ENCODE measurements around the gene SLC1A3.

SLC1A3 gene

DNA sequence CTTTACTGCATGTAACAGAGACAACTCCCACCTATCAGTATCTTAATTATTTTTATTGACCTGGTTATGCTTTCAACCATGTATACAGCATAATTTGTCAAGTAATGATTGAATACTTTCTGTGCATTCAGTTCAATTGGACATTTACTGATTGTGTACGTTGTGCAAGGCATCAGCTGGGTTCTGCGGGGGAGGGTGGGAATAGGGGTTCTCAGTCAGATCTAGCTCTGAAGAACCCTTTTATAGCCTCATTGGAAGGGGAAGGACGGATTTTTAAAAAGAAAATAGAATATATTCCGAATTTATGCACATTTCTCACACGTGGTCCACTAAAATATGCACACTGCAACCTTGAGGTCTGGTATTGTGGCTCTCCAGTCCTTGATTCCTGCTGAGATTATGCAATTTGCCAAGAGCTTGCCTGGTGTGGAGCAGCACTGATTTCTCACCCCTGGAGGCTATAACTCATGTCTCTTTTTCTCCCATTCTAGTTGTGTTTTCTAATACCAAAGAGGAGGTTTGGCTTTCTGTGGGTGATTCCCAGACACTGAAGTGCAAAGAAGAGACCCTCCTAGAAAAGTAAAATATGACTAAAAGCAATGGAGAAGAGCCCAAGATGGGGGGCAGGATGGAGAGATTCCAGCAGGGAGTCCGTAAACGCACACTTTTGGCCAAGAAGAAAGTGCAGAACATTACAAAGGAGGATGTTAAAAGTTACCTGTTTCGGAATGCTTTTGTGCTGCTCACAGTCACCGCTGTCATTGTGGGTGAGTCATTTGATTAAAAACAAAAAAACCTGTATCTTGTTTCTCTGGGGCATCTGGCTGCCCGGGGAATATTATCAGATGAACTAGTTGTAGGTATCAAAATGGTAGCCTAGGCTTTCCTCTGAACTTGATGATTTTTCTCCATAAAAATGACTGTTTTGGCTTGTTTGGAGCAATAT lies 1.7 kb downstream of the SLC1A3 start:
- H3K4me1 ChIP-seq (ENCODE audit: control extremely low read depth in 1 of 4, control insufficient read depth in 4 of 4, insufficient read depth in 4 of 4, low read length in 3 of 4) = peaks cover 10 to 18% (median 15%) of the 10 kb centered on the region in 4 experiments
- peaks cover 0 to 4% (median 0%) of the 10 kb centered on the region in 5 experiments for H3K27me3 ChIP-seq (replicated peaks in 2 of 5; ENCODE audit: control insufficient read depth in 4 of 5, insufficient read depth in 5 of 5, low read length in 4 of 5)
- POLR2A ChIA-PET = no interaction called here
- WGBS (ENCODE audit: insufficient coverage) = 93% methylated on average over 8 of the region's 10 CpGs
- H3K27ac ChIP-seq (ENCODE audit: insufficient read depth in 1 of 2, low read depth in 1 of 2, low read length in 2 of 2, poor library complexity in 1 of 2, severe bottlenecking in 2 of 2) = no peak overlapping the region
- no peak overlapping the region for H3K4me3 ChIP-seq (ENCODE audit: control insufficient read depth in 1 of 7, extremely low read depth in 1 of 7, insufficient read depth in 4 of 7, low read depth in 2 of 7, low read length in 6 of 7)
- DNase-seq = no peak
- CTCF ChIA-PET = interaction anchor here (0.9 to 1.8 kb wide), 5 partner anchors 15 to 88 kb away, joined by 3 to 6 read pairs (median 4); no protein-coding TSS in a partner anchor
- H3K9me3 ChIP-seq (ENCODE audit: control extremely low read depth in 1 of 5, control insufficient read depth in 4 of 5, insufficient read depth in 2 of 5, low read depth in 1 of 5, low read length in 4 of 5) = peaks cover 0 to 15% (median 2%) of the 10 kb centered on the region in 5 experiments
- H3K36me3 ChIP-seq (ENCODE audit: control insufficient read depth in 4 of 4, insufficient read depth in 4 of 4, low read length in 3 of 4) = no peaks in the 10 kb centered on the region

- Histone ChIP-seq H3K27ac (ENCODE audit: insufficient read depth in 1 of 2, low read depth in 1 of 2, low read length in 2 of 2, poor library complexity in 1 of 2, severe bottlenecking in 2 of 2) (no peak overlapping the region), H3K36me3 (ENCODE audit: control insufficient read depth in 4 of 4, insufficient read depth in 4 of 4, low read length in 3 of 4) (no peaks in the 10 kb centered on the region), H3K9me3 (ENCODE audit: control extremely low read depth in 1 of 5, control insufficient read depth in 4 of 5, insufficient read depth in 2 of 5, low read depth in 1 of 5, low read length in 4 of 5) (peaks cover 0 to 15% (median 2%) of the 10 kb centered on the region in 5 experiments), H3K27me3 (replicated peaks in 2 of 5; ENCODE audit: control insufficient read depth in 4 of 5, insufficient read depth in 5 of 5, low read length in 4 of 5) (no peaks in the 10 kb centered on the region), H3K4me3 (ENCODE audit: control insufficient read depth in 1 of 7, extremely low read depth in 1 of 7, insufficient read depth in 4 of 7, low read depth in 2 of 7, low read length in 6 of 7) (no peak overlapping the region), H3K4me1 (ENCODE audit: control extremely low read depth in 1 of 4, control insufficient read depth in 4 of 4, insufficient read depth in 4 of 4, low read length in 3 of 4) (peaks cover 9 to 18% (median 14%) of the 10 kb centered on the region in 4 experiments)
- ChIA-PET POLR2A (interaction anchor here (1.1 kb wide), 1 partner anchor 10 kb away, joined by 3 read pairs; no protein-coding TSS in a partner anchor), CTCF (interaction anchor here (0.6 to 2.7 kb wide), 3 partner anchors 28 to 85 kb away, joined by 3 to 7 read pairs (median 4); no protein-coding TSS in a partner anchor)
- no CpG with 5 or more reads among the region's 1 CpG for WGBS (ENCODE audit: insufficient coverage)
- DNase-seq = no peak
Measured at GRCh38 chr5:36610621-36611020, 4.2 kb downstream of the SLC1A3 start.

DNA sequence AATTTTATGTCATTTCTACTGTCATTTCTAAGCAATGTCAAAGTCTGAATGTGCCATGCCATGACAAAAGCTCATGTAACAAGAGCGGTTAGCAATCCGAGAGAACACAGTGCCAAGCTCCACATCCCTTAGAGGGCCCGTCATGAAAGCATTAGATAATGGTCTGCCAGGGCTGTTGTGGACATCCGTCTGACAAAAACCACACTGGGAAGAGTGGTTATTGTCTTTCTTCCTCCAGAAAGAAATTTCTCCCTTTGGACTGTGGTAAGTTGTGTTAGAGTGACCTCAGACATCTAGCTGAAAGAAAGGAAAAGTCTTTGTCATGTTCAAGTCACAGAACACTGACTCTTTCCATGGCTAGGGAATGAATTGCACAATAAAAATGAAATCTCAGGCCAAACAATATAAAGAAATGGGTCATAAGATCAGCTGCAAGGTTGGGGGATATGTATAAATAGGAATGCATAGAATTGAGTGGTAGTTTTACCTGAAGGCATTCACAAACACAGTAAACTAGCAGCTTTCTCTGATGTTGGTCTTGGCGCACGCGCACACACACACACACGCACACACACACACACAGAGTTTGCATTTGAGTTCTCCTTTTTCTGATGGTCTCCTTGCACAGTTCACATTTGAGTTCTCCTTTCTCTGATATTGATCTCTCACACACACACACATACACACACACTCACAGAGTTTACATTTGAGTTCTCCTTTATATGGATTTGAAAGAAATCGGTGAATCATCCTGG lies 5.3 kb downstream of the SLC1A3 start:
- Histone ChIP-seq H3K4me3 (ENCODE audit: control insufficient read depth in 1 of 7, extremely low read depth in 1 of 7, insufficient read depth in 4 of 7, low read depth in 2 of 7, low read length in 6 of 7) (no peak overlapping the region), H3K27me3 (replicated peaks in 2 of 5; ENCODE audit: control insufficient read depth in 4 of 5, insufficient read depth in 5 of 5, low read length in 4 of 5) (no peaks in the 10 kb centered on the region), H3K27ac (ENCODE audit: insufficient read depth in 1 of 2, low read depth in 1 of 2, low read length in 2 of 2, poor library complexity in 1 of 2, severe bottlenecking in 2 of 2) (no peak overlapping the region), H3K36me3 (ENCODE audit: control insufficient read depth in 4 of 4, insufficient read depth in 4 of 4, low read length in 3 of 4) (no peaks in the 10 kb centered on the region), H3K4me1 (ENCODE audit: control extremely low read depth in 1 of 4, control insufficient read depth in 4 of 4, insufficient read depth in 4 of 4, low read length in 3 of 4) (peaks cover 4 to 8% (median 6%) of the 10 kb centered on the region in 4 experiments), H3K9me3 (ENCODE audit: control extremely low read depth in 1 of 5, control insufficient read depth in 4 of 5, insufficient read depth in 2 of 5, low read depth in 1 of 5, low read length in 4 of 5) (peaks cover 0 to 15% (median 2%) of the 10 kb centered on the region in 5 experiments)
- peak; percentile 22 to 82 (median 77) for DNase-seq
- ChIA-PET CTCF (interaction anchor here (1.2 to 2.7 kb wide), 2 partner anchors 78 to 84 kb away, joined by 4 to 7 read pairs; no protein-coding TSS in a partner anchor), POLR2A (no interaction called here)
- 100% methylated on average over 8 of the region's 9 CpGs for WGBS (ENCODE audit: insufficient coverage)

- H3K36me3 ChIP-seq (ENCODE audit: control insufficient read depth in 4 of 4, insufficient read depth in 4 of 4, low read length in 3 of 4) = no peaks in the 10 kb centered on the region
- ChIA-PET CTCF (interaction anchor here (1.2 to 1.5 kb wide), 4 partner anchors 9 to 106 kb away, joined by 3 to 4 read pairs (median 4); no protein-coding TSS in a partner anchor), POLR2A (no interaction called here)
- H3K27ac ChIP-seq (ENCODE audit: insufficient read depth in 1 of 2, low read depth in 1 of 2, low read length in 2 of 2, poor library complexity in 1 of 2, severe bottlenecking in 2 of 2) = no peak overlapping the region
- H3K9me3 ChIP-seq (ENCODE audit: control extremely low read depth in 1 of 5, control insufficient read depth in 4 of 5, insufficient read depth in 2 of 5, low read depth in 1 of 5, low read length in 4 of 5) = peaks cover 0 to 15% (median 2%) of the 10 kb centered on the region in 5 experiments
- H3K4me1 ChIP-seq (ENCODE audit: control extremely low read depth in 1 of 4, control insufficient read depth in 4 of 4, insufficient read depth in 4 of 4, low read length in 3 of 4) = no peaks in the 10 kb centered on the region
- no peaks in the 10 kb centered on the region for H3K27me3 ChIP-seq (replicated peaks in 2 of 5; ENCODE audit: control insufficient read depth in 4 of 5, insufficient read depth in 5 of 5, low read length in 4 of 5)
- 98% methylated on average over 8 of the region's 8 CpGs for WGBS (ENCODE audit: insufficient coverage)
- no peak for DNase-seq
- H3K4me3 ChIP-seq (ENCODE audit: control insufficient read depth in 1 of 7, extremely low read depth in 1 of 7, insufficient read depth in 4 of 7, low read depth in 2 of 7, low read length in 6 of 7) = no peak overlapping the region
Measured at GRCh38 chr5:36613241-36613640, 6.8 kb downstream of the SLC1A3 start.

DNA sequence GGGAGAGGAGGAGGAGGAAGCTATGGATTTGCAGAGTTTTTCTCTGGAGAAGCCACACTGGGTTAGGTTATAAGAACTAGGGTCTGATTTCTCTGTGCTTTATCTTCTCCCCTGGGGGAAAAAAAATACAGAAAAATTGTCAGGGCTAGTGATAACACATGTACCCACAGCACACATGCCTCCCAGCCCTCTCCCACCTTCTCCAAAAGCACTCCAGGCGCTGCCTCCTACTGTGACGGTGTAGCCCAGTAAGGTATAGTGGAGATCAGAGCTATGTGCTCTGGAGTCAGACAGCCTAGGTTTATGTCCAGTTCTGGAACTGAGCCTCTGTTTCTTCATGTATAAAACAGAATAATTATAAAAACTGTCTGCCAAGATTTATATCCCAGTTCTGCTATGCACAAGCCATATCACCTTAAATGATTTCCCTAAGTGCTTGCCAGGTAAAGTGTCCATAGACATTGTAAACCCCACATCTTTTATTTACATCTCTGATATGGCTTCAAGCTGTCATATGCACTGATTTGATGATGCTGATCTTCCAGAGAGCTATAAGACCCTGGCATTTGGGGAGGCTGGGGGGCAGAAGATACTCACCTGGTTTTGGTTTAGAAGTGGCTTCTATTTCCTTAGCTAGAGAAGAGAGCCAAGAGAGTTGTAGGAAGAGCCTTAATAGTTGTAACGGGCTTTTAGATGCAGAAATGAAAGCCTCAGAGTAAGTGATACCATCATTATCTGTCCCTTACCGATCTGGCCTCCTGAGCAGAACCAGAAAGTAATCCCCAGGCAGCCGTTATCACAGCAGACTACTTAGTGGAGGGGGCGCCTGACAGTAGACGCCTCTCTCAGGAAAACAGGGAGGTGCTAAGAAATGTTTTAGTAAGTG lies 7.6 kb downstream of the SLC1A3 start:
- Histone ChIP-seq H3K4me1 (ENCODE audit: control extremely low read depth in 1 of 4, control insufficient read depth in 4 of 4, insufficient read depth in 4 of 4, low read length in 3 of 4) (no peaks in the 10 kb centered on the region), H3K4me3 (ENCODE audit: control insufficient read depth in 1 of 7, extremely low read depth in 1 of 7, insufficient read depth in 4 of 7, low read depth in 2 of 7, low read length in 6 of 7) (no peak overlapping the region), H3K27me3 (replicated peaks in 2 of 5; ENCODE audit: control insufficient read depth in 4 of 5, insufficient read depth in 5 of 5, low read length in 4 of 5) (no peaks in the 10 kb centered on the region), H3K27ac (ENCODE audit: insufficient read depth in 1 of 2, low read depth in 1 of 2, low read length in 2 of 2, poor library complexity in 1 of 2, severe bottlenecking in 2 of 2) (no peak overlapping the region), H3K9me3 (ENCODE audit: control extremely low read depth in 1 of 5, control insufficient read depth in 4 of 5, insufficient read depth in 2 of 5, low read depth in 1 of 5, low read length in 4 of 5) (peaks cover 0 to 15% (median 2%) of the 10 kb centered on the region in 5 experiments), H3K36me3 (ENCODE audit: control insufficient read depth in 4 of 4, insufficient read depth in 4 of 4, low read length in 3 of 4) (no peaks in the 10 kb centered on the region)
- POLR2A ChIA-PET = no interaction called here
- WGBS (ENCODE audit: insufficient coverage) = 95% methylated on average over 3 of the region's 7 CpGs
- no peak for DNase-seq
- CTCF ChIA-PET = interaction anchor here (1.2 to 1.5 kb wide), 4 partner anchors 8 to 106 kb away, joined by 3 to 4 read pairs (median 4); no protein-coding TSS in a partner anchor

- POLR2A ChIA-PET = no interaction called here
- Histone ChIP-seq H3K4me1 (ENCODE audit: control extremely low read depth in 1 of 4, control insufficient read depth in 4 of 4, insufficient read depth in 4 of 4, low read length in 3 of 4) (no peaks in the 10 kb centered on the region), H3K36me3 (ENCODE audit: control insufficient read depth in 4 of 4, insufficient read depth in 4 of 4, low read length in 3 of 4) (no peaks in the 10 kb centered on the region), H3K27me3 (replicated peaks in 2 of 5; ENCODE audit: control insufficient read depth in 4 of 5, insufficient read depth in 5 of 5, low read length in 4 of 5) (no peaks in the 10 kb centered on the region), H3K27ac (ENCODE audit: insufficient read depth in 1 of 2, low read depth in 1 of 2, low read length in 2 of 2, poor library complexity in 1 of 2, severe bottlenecking in 2 of 2) (no peak overlapping the region), H3K9me3 (ENCODE audit: control extremely low read depth in 1 of 5, control insufficient read depth in 4 of 5, insufficient read depth in 2 of 5, low read depth in 1 of 5, low read length in 4 of 5) (peaks cover 0 to 15% (median 2%) of the 10 kb centered on the region in 5 experiments), H3K4me3 (ENCODE audit: control insufficient read depth in 1 of 7, extremely low read depth in 1 of 7, insufficient read depth in 4 of 7, low read depth in 2 of 7, low read length in 6 of 7) (no peak overlapping the region)
- 100% methylated on average over 4 of the region's 4 CpGs for WGBS (ENCODE audit: insufficient coverage)
- DNase-seq = no peak
- CTCF ChIA-PET = interaction anchor here (1.2 to 1.5 kb wide), 2 partner anchors 76 to 107 kb away, joined by 3 to 4 read pairs; no protein-coding TSS in a partner anchor
Measured at GRCh38 chr5:36614657-36615308, 8.4 kb downstream of the SLC1A3 start.
